ENCODE measurements around the gene ERGIC1. TPM values are rescaled to one million over a fixed set of nuclear protein-coding genes. Genes with fewer than 3 reads are reported as not detected.

Gene ERGIC1
- total RNA-seq, 1 experiment from 2014 or later, result 77.0 TPM

DNA sequence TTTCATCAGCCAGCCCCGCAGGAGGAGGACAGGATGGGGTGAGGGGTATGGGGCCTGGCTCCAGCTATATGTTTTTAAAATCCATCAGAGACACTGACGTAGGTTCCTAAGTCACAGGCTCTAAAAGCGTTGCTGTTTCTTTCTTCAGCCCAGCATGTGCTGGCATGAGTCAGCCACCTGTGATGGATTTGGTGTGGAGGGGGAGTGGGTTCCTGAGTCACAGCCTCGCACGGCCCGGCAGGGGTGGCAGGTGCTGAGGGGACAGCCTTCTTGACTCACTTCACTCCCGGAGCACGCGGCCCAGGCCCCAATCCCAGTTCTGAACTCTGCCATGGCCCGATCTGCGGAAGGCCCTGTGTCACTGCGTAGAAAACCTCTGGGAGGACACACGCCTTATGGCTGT lies 86.4 kb downstream of the ERGIC1 start:
- Mint-ChIP-seq H3K36me3 (ENCODE audit: insufficient read depth in 1 of 3, low read depth in 3 of 3) (peaks cover 21 to 68% (median 60%) of the 10 kb centered on the region in 3 experiments), H3K4me1 (no peaks in the 10 kb centered on the region)
- H3K79me2 ChIP-seq (ENCODE audit: insufficient read depth, low read length), result no peaks in the 10 kb centered on the region

More for the DNA sequence above, 86.4 kb downstream of the ERGIC1 start:
- H2AFZ ChIP-seq (ENCODE audit: low read length), result no peak overlapping the region
- H2AK5ac ChIP-seq (ENCODE audit: insufficient read length, low read length), result no peak overlapping the region
- Mint-ChIP-seq H3K9me3 (no peaks in the 10 kb centered on the region), H3K27me3 (ENCODE audit: low read depth) (no peaks in the 10 kb centered on the region; the same call in 1 of the 2 replicates), H3K27ac (peak overlapping the region in 1 of 3 experiments; percentile 18; a peak in 1 of 7 replicates), H3K4me3 (no peak overlapping the region)
- H2BK12ac ChIP-seq (ENCODE audit: insufficient read length, low read depth, low read length), result no peak overlapping the region
- H3K4ac ChIP-seq (ENCODE audit: low read depth, low read length), result no peak overlapping the region
- no peaks in the 10 kb centered on the region for H3K9me3 ChIP-seq (ENCODE audit: control insufficient read depth, low read depth, low read length)
- no peak overlapping the region for H2BK120ac ChIP-seq (ENCODE audit: low read depth, low read length, poor library complexity, severe bottlenecking)
- no peak overlapping the region for H3K9ac ChIP-seq (ENCODE audit: extremely low read depth, insufficient read length, low read length)
- no peak for DNase-seq
- no peak overlapping the region for H2BK5ac ChIP-seq (ENCODE audit: insufficient read length, low read length)
- H4K91ac ChIP-seq (ENCODE audit: insufficient read length, low read depth, low read length), result no peak overlapping the region
- H2BK20ac ChIP-seq (ENCODE audit: low read depth, low read length, poor library complexity, severe bottlenecking), result no peak overlapping the region
- H2BK15ac ChIP-seq (ENCODE audit: low read depth, low read length), result no peak overlapping the region
- H3K23me2 ChIP-seq (ENCODE audit: insufficient read length, low read depth, low read length, poor library complexity, severe bottlenecking), result no peaks in the 10 kb centered on the region
- WGBS (ENCODE audit: extremely low coverage, insufficient read length, low lambda C conversion rate), result no CpG with 5 or more reads among the region's 13 CpGs
- no peaks in the 10 kb centered on the region for H3K27me3 ChIP-seq (ENCODE audit: insufficient read depth, low read length)
- no peak overlapping the region for H3K23ac ChIP-seq (ENCODE audit: insufficient read length, low read depth, low read length)
- no peak overlapping the region for H3K56ac ChIP-seq (ENCODE audit: insufficient read length, low read depth, low read length)
- H3K18ac ChIP-seq (ENCODE audit: insufficient read length, low read depth, low read length), result no peak overlapping the region
- H3K4me2 ChIP-seq (ENCODE audit: insufficient read depth, insufficient read length, low read length), result no peak overlapping the region
- no peak overlapping the region for H3T11ph ChIP-seq (ENCODE audit: low read length)
- H4K20me1 ChIP-seq (ENCODE audit: control insufficient read depth, insufficient read depth, insufficient read length), result no peaks in the 10 kb centered on the region
- H4K8ac ChIP-seq (replicated peaks; ENCODE audit: insufficient read length, low read depth, low read length), result no peak overlapping the region
- no peak overlapping the region for H4K5ac ChIP-seq (ENCODE audit: insufficient read length, low read depth, low read length)
- H3K4me1 ChIP-seq (ENCODE audit: insufficient read depth, low read length), result no peaks in the 10 kb centered on the region
- no peak overlapping the region for H3K14ac ChIP-seq (ENCODE audit: insufficient read depth, low read length)
- TF ChIP-seq, protein P1, sequence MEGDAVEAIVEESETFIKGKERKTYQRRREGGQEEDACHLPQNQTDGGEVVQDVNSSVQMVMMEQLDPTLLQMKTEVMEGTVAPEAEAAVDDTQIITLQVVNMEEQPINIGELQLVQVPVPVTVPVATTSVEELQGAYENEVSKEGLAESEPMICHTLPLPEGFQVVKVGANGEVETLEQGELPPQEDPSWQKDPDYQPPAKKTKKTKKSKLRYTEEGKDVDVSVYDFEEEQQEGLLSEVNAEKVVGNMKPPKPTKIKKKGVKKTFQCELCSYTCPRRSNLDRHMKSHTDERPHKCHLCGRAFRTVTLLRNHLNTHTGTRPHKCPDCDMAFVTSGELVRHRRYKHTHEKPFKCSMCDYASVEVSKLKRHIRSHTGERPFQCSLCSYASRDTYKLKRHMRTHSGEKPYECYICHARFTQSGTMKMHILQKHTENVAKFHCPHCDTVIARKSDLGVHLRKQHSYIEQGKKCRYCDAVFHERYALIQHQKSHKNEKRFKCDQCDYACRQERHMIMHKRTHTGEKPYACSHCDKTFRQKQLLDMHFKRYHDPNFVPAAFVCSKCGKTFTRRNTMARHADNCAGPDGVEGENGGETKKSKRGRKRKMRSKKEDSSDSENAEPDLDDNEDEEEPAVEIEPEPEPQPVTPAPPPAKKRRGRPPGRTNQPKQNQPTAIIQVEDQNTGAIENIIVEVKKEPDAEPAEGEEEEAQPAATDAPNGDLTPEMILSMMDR (conservative IDR thresholded peaks at IDR 0.05), result no peak
- H3K79me1 ChIP-seq (ENCODE audit: insufficient read depth, low read depth, low read length, poor library complexity, severe bottlenecking), result no peaks in the 10 kb centered on the region
- H3K27ac ChIP-seq (ENCODE audit: insufficient read length, low read depth, low read length), result no peak overlapping the region

Data from H9 (cell line).